ENCODE results near the gene TOMM40L.

Gene TOMM40L

GRCh38 chr1:161191971-161192370 lies 33.9 kb upstream of the TOMM40L start:
- TF ChIP-seq SIN3A (IDR thresholded peaks at IDR 0.05; ENCODE audit: borderline replicate concordance, insufficient read depth, low read length) (no peak), TAF1 (IDR thresholded peaks at IDR 0.05; ENCODE audit: borderline replicate concordance, insufficient read depth, low read length) (no peak), REST (IDR thresholded peaks at IDR 0.05; ENCODE audit: insufficient read depth in 1 of 2, low read depth in 2 of 2, low read length in 2 of 2) (no peak), POLR2AphosphoS5 (IDR thresholded peaks at IDR 0.05; ENCODE audit: low read depth, low read length) (no peak), FOXP2 (optimal IDR thresholded peaks at IDR 0.05; ENCODE audit: borderline replicate concordance, extremely low read depth, extremely low read length, insufficient read depth) (no peak)

GRCh38 chr1:161192476-161193465 lies 33.1 kb upstream of the TOMM40L start:
- no peak for TF ChIP-seq TAF1 (IDR thresholded peaks at IDR 0.05; ENCODE audit: borderline replicate concordance, insufficient read depth, low read length)
- no peak for TF ChIP-seq POLR2AphosphoS5 (IDR thresholded peaks at IDR 0.05; ENCODE audit: low read depth, low read length)
- TF ChIP-seq REST (IDR thresholded peaks at IDR 0.05; ENCODE audit: insufficient read depth in 1 of 2, low read depth in 2 of 2, low read length in 2 of 2), result no peak
- TF ChIP-seq SIN3A (IDR thresholded peaks at IDR 0.05; ENCODE audit: borderline replicate concordance, insufficient read depth, low read length), result no peak
- no peak for TF ChIP-seq FOXP2 (optimal IDR thresholded peaks at IDR 0.05; ENCODE audit: borderline replicate concordance, extremely low read depth, extremely low read length, insufficient read depth)

GRCh38 chr1:161193561-161194235 lies 32.2 kb upstream of the TOMM40L start:
- TF ChIP-seq SIN3A (IDR thresholded peaks at IDR 0.05; ENCODE audit: borderline replicate concordance, insufficient read depth, low read length), result no peak
- no peak for TF ChIP-seq POLR2AphosphoS5 (IDR thresholded peaks at IDR 0.05; ENCODE audit: low read depth, low read length)
- no peak for TF ChIP-seq FOXP2 (optimal IDR thresholded peaks at IDR 0.05; ENCODE audit: borderline replicate concordance, extremely low read depth, extremely low read length, insufficient read depth)
- no peak for TF ChIP-seq REST (IDR thresholded peaks at IDR 0.05; ENCODE audit: insufficient read depth in 1 of 2, low read depth in 2 of 2, low read length in 2 of 2)
- TF ChIP-seq TAF1 (IDR thresholded peaks at IDR 0.05; ENCODE audit: borderline replicate concordance, insufficient read depth, low read length), result no peak

GRCh38 chr1:161195171-161195570 lies 30.7 kb upstream of the TOMM40L start:
- no peak for TF ChIP-seq FOXP2 (optimal IDR thresholded peaks at IDR 0.05; ENCODE audit: borderline replicate concordance, extremely low read depth, extremely low read length, insufficient read depth)
- TF ChIP-seq REST (IDR thresholded peaks at IDR 0.05; ENCODE audit: insufficient read depth in 1 of 2, low read depth in 2 of 2, low read length in 2 of 2), result no peak
- TF ChIP-seq POLR2AphosphoS5 (IDR thresholded peaks at IDR 0.05; ENCODE audit: low read depth, low read length), result no peak
- TF ChIP-seq SIN3A (IDR thresholded peaks at IDR 0.05; ENCODE audit: borderline replicate concordance, insufficient read depth, low read length), result no peak
- no peak for TF ChIP-seq TAF1 (IDR thresholded peaks at IDR 0.05; ENCODE audit: borderline replicate concordance, insufficient read depth, low read length)
